Measurements from ENCODE around the gene NFE2L3. TPM values are rescaled to one million over a fixed set of nuclear protein-coding genes. Genes with fewer than 3 reads are reported as not detected.
"Not testable (repeated sequence)": the region's sequence is repeated elsewhere in the genome, so short reads cannot be mapped to it uniquely, and the experiment has no call there.

Gene NFE2L3
- total and polyA plus RNA-seq, 4 donors, result 0.38 to 3.1 (median 1.5) TPM

DNA sequence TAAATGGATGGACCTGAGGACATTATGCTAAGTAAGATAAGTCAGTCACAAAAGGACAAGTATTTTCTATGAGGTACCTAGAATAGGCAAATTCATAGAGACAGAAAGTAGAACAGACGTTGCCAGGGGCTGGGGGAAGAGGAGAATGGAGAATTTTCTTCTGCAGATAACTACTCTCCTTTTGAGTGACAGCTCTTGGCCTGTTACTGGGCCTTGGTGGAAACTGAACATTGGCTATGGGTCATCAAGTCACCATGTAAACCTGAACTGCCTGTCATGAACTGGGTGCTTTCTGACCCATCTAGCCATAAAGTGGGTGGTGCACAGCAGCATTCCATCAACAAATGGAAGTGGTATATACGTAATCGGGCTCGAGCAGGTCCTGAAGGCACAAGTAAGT is 29.3 kb upstream of the NFE2L3 start:
- no peak for ATAC-seq (ENCODE audit: low FRiP score)
- no peak for DNase-seq
- H3K4me1 ChIP-seq (ENCODE audit: control insufficient read depth in 1 of 2, insufficient read depth in 2 of 2, low read length in 2 of 2), result no peaks in the 10 kb centered on the region
- no peak overlapping the region for H3K4me3 ChIP-seq (ENCODE audit: low read length in 2 of 2)
- intact Hi-C loops (cut with DNase I), result no loop called here
- no peaks in the 10 kb centered on the region for H3K9me3 ChIP-seq (ENCODE audit: control insufficient read depth, low read length)
- H3K27ac ChIP-seq (ENCODE audit: low read depth in 1 of 2, low read length in 2 of 2), result no peak overlapping the region
- 80% methylated on average over 4 of the region's 4 CpGs for WGBS, 2 donors
- no peaks in the 10 kb centered on the region for H3K27me3 ChIP-seq (ENCODE audit: control insufficient read depth in 1 of 2, insufficient read depth in 2 of 2, low read length in 1 of 2)
- no peaks in the 10 kb centered on the region for H3K36me3 ChIP-seq (ENCODE audit: control insufficient read depth in 1 of 2, insufficient read depth in 2 of 2, low read length in 1 of 2)

DNA sequence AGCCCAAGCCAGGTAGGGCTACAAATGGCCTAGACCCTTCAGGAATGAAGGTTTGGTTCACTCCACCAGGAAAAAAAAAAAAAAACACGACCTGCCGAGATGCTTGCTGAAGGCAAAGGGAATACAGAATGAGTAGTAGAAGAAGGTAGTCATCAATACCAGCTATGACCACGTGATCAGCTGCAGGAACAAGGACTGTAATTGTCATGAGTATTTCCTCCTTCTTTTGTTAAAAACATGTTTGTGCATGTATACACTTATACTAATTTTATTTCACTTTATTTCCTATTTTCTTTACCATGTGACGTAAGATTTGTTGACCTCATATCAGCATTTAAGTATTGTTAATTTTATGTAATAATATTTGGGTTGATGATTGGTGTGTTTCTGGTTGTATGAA is 27.2 kb upstream of the NFE2L3 start:
- DNase-seq; intact Hi-C loops (cut with DNase I); H3K9me3 ChIP-seq (ENCODE audit: control insufficient read depth, low read length); H3K4me3 ChIP-seq (ENCODE audit: low read length in 2 of 2); H3K36me3 ChIP-seq (ENCODE audit: control insufficient read depth in 1 of 2, insufficient read depth in 2 of 2, low read length in 1 of 2); ATAC-seq (ENCODE audit: low FRiP score); H3K27me3 ChIP-seq (ENCODE audit: control insufficient read depth in 1 of 2, insufficient read depth in 2 of 2, low read length in 1 of 2); H3K27ac ChIP-seq (ENCODE audit: low read depth in 1 of 2, low read length in 2 of 2); H3K4me1 ChIP-seq (ENCODE audit: control insufficient read depth in 1 of 2, insufficient read depth in 2 of 2, low read length in 2 of 2): not testable (repeated sequence)
- 82 to 88% methylated on average over 4 of the region's 4 CpGs for WGBS, 2 donors

DNA sequence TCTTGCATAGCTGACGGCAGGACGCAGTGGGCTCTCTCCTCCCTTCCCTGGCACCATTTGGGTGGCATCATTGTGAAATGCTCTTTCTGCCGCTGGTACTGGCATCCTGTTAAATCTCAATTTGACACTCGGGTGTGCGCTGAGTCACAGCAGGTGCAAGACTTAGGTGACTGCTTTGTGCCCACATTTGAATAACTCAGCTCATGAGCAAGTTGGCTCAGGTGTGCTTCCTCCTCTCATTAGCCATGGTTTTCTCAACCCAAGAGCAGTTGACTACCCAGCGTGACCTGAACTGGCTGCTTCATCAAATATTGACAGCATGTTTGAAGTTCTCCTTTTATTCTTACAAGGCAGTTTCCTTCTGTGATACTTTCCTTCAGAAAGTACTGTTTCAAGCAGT is 24.6 kb upstream of the NFE2L3 start:
- WGBS, 2 donors, result 79 to 81% methylated on average over 6 of the region's 6 CpGs
- ATAC-seq (ENCODE audit: low FRiP score) (no peak), DNase-seq (no peak)
- no peak overlapping the region for H3K4me3 ChIP-seq (ENCODE audit: low read length in 2 of 2)
- no peaks in the 10 kb centered on the region for H3K36me3 ChIP-seq (ENCODE audit: control insufficient read depth in 1 of 2, insufficient read depth in 2 of 2, low read length in 1 of 2)
- no peak overlapping the region for H3K27ac ChIP-seq (ENCODE audit: low read depth in 1 of 2, low read length in 2 of 2)
- intact Hi-C loops (cut with DNase I), result no loop called here
- H3K9me3 ChIP-seq (ENCODE audit: control insufficient read depth, low read length), result no peaks in the 10 kb centered on the region
- H3K27me3 ChIP-seq (ENCODE audit: control insufficient read depth in 1 of 2, insufficient read depth in 2 of 2, low read length in 1 of 2), result peaks cover 2% of the 10 kb centered on the region in 2 donors
- H3K4me1 ChIP-seq (ENCODE audit: control insufficient read depth in 1 of 2, insufficient read depth in 2 of 2, low read length in 2 of 2), result no peaks in the 10 kb centered on the region

DNA sequence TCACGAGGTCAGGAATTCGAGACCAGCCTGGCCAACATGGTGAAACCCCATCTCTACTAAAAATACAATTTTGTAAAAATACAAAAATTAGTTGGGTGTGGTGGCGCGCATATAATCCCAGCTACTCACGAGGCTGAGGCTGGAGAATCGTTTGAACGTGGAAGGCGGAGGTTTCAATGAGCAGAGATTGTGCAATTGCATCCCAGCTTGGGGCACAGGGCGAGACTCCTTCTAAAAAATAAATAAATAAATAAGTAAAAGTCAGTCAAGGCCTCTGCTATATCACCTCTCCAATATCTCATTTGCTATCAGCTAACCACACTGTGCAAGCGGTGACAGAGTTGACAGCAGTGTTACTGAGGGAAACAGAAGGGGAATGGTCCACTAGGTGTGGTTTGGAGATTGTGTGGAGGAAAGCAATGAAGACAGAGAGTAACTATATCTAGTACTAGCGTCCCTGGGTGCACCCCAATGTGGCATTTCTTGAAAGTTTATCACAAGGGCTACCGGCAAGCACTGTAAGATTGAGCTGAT is 20.9 kb upstream of the NFE2L3 start:
- H3K27ac ChIP-seq (ENCODE audit: low read depth in 1 of 2, low read length in 2 of 2), result no peak overlapping the region
- ATAC-seq (ENCODE audit: low FRiP score), result no peak
- WGBS, 2 donors, result 93 to 94% methylated on average over 12 of the region's 12 CpGs
- no peaks in the 10 kb centered on the region for H3K9me3 ChIP-seq (ENCODE audit: control insufficient read depth, low read length)
- H3K36me3 ChIP-seq (ENCODE audit: control insufficient read depth in 1 of 2, insufficient read depth in 2 of 2, low read length in 1 of 2), result no peaks in the 10 kb centered on the region
- H3K27me3 ChIP-seq (ENCODE audit: control insufficient read depth in 1 of 2, insufficient read depth in 2 of 2, low read length in 1 of 2), result peaks cover 2 to 3% of the 10 kb centered on the region in 2 donors
- H3K4me1 ChIP-seq (ENCODE audit: control insufficient read depth in 1 of 2, insufficient read depth in 2 of 2, low read length in 2 of 2), result no peaks in the 10 kb centered on the region
- intact Hi-C loops (cut with DNase I), result no loop called here
- no peak for DNase-seq
- H3K4me3 ChIP-seq (ENCODE audit: low read length in 2 of 2), result no peak overlapping the region

DNA sequence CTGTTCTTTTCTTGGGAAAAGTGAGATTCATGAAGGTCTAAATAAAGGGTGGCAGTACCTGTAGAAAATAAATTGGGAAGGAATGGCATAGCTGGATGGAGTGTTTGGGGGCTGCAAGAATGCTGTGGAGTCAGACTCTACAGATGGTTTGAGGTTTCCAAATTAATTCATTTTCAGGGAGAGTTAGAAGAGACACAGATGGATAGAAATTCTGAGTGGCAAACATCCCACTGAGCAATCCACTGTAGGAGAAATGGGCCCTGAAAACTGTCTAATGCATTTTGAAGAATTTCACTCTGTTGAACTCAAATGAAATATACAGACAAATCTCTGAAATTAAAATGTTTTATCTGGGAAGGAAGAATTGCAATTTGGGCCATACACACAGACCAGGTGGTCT is 16.9 kb upstream of the NFE2L3 start:
- DNase-seq, result no peak
- intact Hi-C loops (cut with DNase I), result no loop called here

DNA sequence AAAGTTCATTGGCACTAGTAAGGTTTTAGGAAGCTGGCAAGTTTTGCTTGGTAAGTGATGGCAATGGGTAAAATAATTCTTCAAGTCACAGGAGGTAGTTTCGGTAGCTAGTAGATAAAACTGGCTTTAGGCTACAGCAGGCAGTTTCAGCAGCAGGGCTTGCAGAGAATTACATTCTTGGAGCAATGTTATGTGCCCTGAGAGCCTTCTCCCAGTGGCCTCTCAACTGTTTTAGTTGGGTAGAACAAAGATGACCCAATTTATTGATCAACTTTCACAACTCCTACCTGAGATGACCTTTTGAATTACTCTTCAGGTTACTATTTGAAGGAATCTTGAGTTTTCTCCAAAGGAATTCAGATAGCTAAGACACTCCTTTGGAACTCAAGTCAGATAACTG is 16.4 kb upstream of the NFE2L3 start:
- no peak for DNase-seq

More for the DNA sequence above, 16.9 kb upstream of the NFE2L3 start:
- no peak for ATAC-seq (ENCODE audit: low FRiP score)
- H3K36me3 ChIP-seq (ENCODE audit: control insufficient read depth in 1 of 2, insufficient read depth in 2 of 2, low read length in 1 of 2), result no peaks in the 10 kb centered on the region
- H3K9me3 ChIP-seq (ENCODE audit: control insufficient read depth, low read length), result no peaks in the 10 kb centered on the region
- no peak overlapping the region for H3K27ac ChIP-seq (ENCODE audit: low read depth in 1 of 2, low read length in 2 of 2)
- H3K4me1 ChIP-seq (ENCODE audit: control insufficient read depth in 1 of 2, insufficient read depth in 2 of 2, low read length in 2 of 2), result no peaks in the 10 kb centered on the region
- H3K27me3 ChIP-seq (ENCODE audit: control insufficient read depth in 1 of 2, insufficient read depth in 2 of 2, low read length in 1 of 2), result peaks cover 0 to 3% of the 10 kb centered on the region in 2 donors
- H3K4me3 ChIP-seq (ENCODE audit: low read length in 2 of 2), result no peak overlapping the region

DNA sequence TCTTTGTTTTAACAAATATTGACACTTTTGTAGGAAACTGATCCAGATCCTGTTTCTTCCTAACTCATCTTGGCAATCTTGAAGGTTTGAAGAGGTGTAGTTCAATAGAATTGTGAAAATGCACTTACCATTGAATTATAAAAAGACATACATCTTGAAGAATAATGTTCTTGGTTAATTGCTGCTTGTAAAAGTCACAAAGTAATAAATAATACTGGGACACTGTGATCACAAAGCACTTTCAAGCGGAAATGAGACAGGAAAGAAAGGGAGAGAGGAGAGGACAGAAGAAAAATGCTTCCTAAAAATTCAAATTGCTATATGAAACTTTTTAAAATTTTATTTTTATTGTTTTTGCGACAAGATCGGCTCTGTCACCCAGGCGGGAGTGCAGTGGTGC is 15.2 kb upstream of the NFE2L3 start:
- H3K9me3 ChIP-seq (ENCODE audit: control insufficient read depth, low read length), result no peaks in the 10 kb centered on the region
- intact Hi-C loops (cut with DNase I), result no loop called here
- DNase-seq, result no peak
- no peak overlapping the region for H3K4me3 ChIP-seq (ENCODE audit: low read length in 2 of 2)
- no peaks in the 10 kb centered on the region for H3K36me3 ChIP-seq (ENCODE audit: control insufficient read depth in 1 of 2, insufficient read depth in 2 of 2, low read length in 1 of 2)
- WGBS, 2 donors, result 87 to 92% methylated on average over 4 of the region's 4 CpGs
- peaks cover 0 to 3% of the 10 kb centered on the region in 2 donors for H3K27me3 ChIP-seq (ENCODE audit: control insufficient read depth in 1 of 2, insufficient read depth in 2 of 2, low read length in 1 of 2)
- no peak overlapping the region for H3K27ac ChIP-seq (ENCODE audit: low read depth in 1 of 2, low read length in 2 of 2)
- no peaks in the 10 kb centered on the region for H3K4me1 ChIP-seq (ENCODE audit: control insufficient read depth in 1 of 2, insufficient read depth in 2 of 2, low read length in 2 of 2)
- ATAC-seq (ENCODE audit: low FRiP score), result no peak

More for the DNA sequence above, 16.4 kb upstream of the NFE2L3 start:
- no peaks in the 10 kb centered on the region for H3K9me3 ChIP-seq (ENCODE audit: control insufficient read depth, low read length)
- H3K36me3 ChIP-seq (ENCODE audit: control insufficient read depth in 1 of 2, insufficient read depth in 2 of 2, low read length in 1 of 2), result no peaks in the 10 kb centered on the region
- no peak overlapping the region for H3K4me3 ChIP-seq (ENCODE audit: low read length in 2 of 2)
- intact Hi-C loops (cut with DNase I), result no loop called here
- ATAC-seq (ENCODE audit: low FRiP score), result no peak
- 88 to 100% methylated on average over 1 of the region's 1 CpG for WGBS, 2 donors
- H3K27me3 ChIP-seq (ENCODE audit: control insufficient read depth in 1 of 2, insufficient read depth in 2 of 2, low read length in 1 of 2), result peaks cover 0 to 3% of the 10 kb centered on the region in 2 donors
- H3K27ac ChIP-seq (ENCODE audit: low read depth in 1 of 2, low read length in 2 of 2), result no peak overlapping the region
- H3K4me1 ChIP-seq (ENCODE audit: control insufficient read depth in 1 of 2, insufficient read depth in 2 of 2, low read length in 2 of 2), result no peaks in the 10 kb centered on the region

DNA sequence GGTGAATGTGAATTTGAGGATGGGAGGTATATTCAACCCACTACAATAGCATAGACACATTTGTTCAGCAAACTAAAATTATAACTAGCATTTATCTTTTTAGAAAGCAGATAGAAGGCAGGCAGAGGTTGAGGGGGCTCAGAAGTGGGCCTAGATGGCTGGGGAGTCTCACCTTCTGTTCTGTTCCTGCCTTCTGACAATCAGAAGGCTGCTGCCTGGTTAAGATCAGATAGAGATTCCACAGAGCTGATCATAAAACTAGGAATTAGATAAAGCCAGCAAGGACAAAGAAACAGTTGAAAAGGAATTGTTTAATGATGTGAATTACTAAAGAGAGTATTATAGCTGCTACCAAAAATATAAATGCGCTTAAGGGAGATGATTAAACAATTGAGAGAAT is 11.6 kb upstream of the NFE2L3 start:
- Histone ChIP-seq H3K27ac (ENCODE audit: low read depth in 1 of 2, low read length in 2 of 2) (no peak overlapping the region), H3K27me3 (ENCODE audit: control insufficient read depth in 1 of 2, insufficient read depth in 2 of 2, low read length in 1 of 2) (peaks cover 0 to 3% of the 10 kb centered on the region in 2 donors), H3K4me1 (ENCODE audit: control insufficient read depth in 1 of 2, insufficient read depth in 2 of 2, low read length in 2 of 2) (no peaks in the 10 kb centered on the region), H3K36me3 (ENCODE audit: control insufficient read depth in 1 of 2, insufficient read depth in 2 of 2, low read length in 1 of 2) (no peaks in the 10 kb centered on the region), H3K9me3 (ENCODE audit: control insufficient read depth, low read length) (no peaks in the 10 kb centered on the region), H3K4me3 (ENCODE audit: low read length in 2 of 2) (no peak overlapping the region)
- ATAC-seq (ENCODE audit: low FRiP score) (no peak), DNase-seq (no peak)
- intact Hi-C loops (cut with DNase I), result no loop called here
- WGBS, 2 donors, result 98 to 100% methylated on average over 1 of the region's 1 CpG

DNA sequence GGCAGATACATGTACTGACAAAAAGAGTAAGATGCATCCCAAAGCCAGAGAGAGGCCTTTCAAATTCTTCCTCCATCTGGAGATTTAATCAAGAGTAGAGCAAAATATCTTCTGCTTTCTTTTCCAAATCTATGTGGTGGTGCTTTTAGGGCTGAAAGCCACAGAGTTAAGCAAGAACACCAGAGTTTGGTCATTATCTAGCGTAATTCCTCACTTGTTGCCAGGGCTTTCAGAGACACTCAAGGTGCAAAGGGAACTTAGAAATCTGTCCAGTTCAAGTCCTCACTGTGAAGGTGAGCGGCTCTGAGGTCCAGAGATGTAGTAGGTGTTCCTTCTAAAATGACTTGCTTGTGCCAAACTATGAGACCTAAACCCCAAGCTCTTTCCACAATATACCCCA is 10.9 kb upstream of the NFE2L3 start:
- H3K27me3 ChIP-seq (ENCODE audit: control insufficient read depth in 1 of 2, insufficient read depth in 2 of 2, low read length in 1 of 2), result peaks cover 0 to 3% of the 10 kb centered on the region in 2 donors
- no peaks in the 10 kb centered on the region for H3K36me3 ChIP-seq (ENCODE audit: control insufficient read depth in 1 of 2, insufficient read depth in 2 of 2, low read length in 1 of 2)
- WGBS, 2 donors, result 94 to 95% methylated on average over 2 of the region's 2 CpGs
- no peak overlapping the region for H3K27ac ChIP-seq (ENCODE audit: low read depth in 1 of 2, low read length in 2 of 2)
- ATAC-seq (ENCODE audit: low FRiP score) (no peak), DNase-seq (no peak)
- H3K9me3 ChIP-seq (ENCODE audit: control insufficient read depth, low read length), result no peaks in the 10 kb centered on the region
- H3K4me3 ChIP-seq (ENCODE audit: low read length in 2 of 2), result no peak overlapping the region
- intact Hi-C loops (cut with DNase I), result no loop called here
- no peaks in the 10 kb centered on the region for H3K4me1 ChIP-seq (ENCODE audit: control insufficient read depth in 1 of 2, insufficient read depth in 2 of 2, low read length in 2 of 2)

All from aorta (tissue), 5 donors.